Fibroblast of skin of scalp (primary cell): ENCODE results near the gene TSPOAP1.

Source experiments
- DNase-seq: peaks from one replicate; pipeline ENCODE4 v3.0.0-alpha.2; 2013

TSPOAP1 gene

GRCh38 chr17:58329035-58329809 is 627 bp upstream of the TSPOAP1 start:
- no peak for DNase-seq

- DNase-seq = no peak
These were observed 1.0 kb downstream of the TSPOAP1 start for GRCh38 chr17:58327363-58328194.

GRCh38 chr17:58326609-58327362 is 1.8 kb downstream of the TSPOAP1 start:
- DNase-seq = no peak

GRCh38 chr17:58325976-58326468 is 2.6 kb downstream of the TSPOAP1 start:
- DNase-seq = no peak

GRCh38 chr17:58325289-58325726 is 3.3 kb downstream of the TSPOAP1 start:
- DNase-seq = no peak

- peak; percentile 50 for DNase-seq
These were observed 3.9 kb downstream of the TSPOAP1 start for GRCh38 chr17:58324409-58325288.

- no peak for DNase-seq
These were observed 4.6 kb downstream of the TSPOAP1 start for GRCh38 chr17:58324056-58324408.

- no peak for DNase-seq
These were observed 5.1 kb downstream of the TSPOAP1 start for GRCh38 chr17:58323366-58324055.

- no peak for DNase-seq
These were observed 5.9 kb downstream of the TSPOAP1 start for GRCh38 chr17:58322581-58323185.

GRCh38 chr17:58321571-58322525 is 6.7 kb downstream of the TSPOAP1 start:
- DNase-seq = no peak

GRCh38 chr17:58320570-58321323 is 7.8 kb downstream of the TSPOAP1 start:
- DNase-seq = no peak

- no peak for DNase-seq
These were observed 8.4 kb downstream of the TSPOAP1 start for GRCh38 chr17:58320163-58320558.

- no peak for DNase-seq
These were observed 9.1 kb downstream of the TSPOAP1 start for GRCh38 chr17:58319173-58320162.

- no peak for DNase-seq
These were observed 9.9 kb downstream of the TSPOAP1 start for GRCh38 chr17:58318627-58319172.

GRCh38 chr17:58318065-58318481 is 10.5 kb downstream of the TSPOAP1 start:
- DNase-seq = no peak

GRCh38 chr17:58317421-58318064 is 11.1 kb downstream of the TSPOAP1 start:
- peak; percentile 69 for DNase-seq
